ENCODE results near the gene ANO2.
A peak's percentile ranks its signal among the peaks of the same experiment; 100 is the strongest.
"Not testable (repeated sequence)": the region's sequence is repeated elsewhere in the genome, so short reads cannot be mapped to it uniquely, and the experiment has no call there.

The ANO2 gene

DNA sequence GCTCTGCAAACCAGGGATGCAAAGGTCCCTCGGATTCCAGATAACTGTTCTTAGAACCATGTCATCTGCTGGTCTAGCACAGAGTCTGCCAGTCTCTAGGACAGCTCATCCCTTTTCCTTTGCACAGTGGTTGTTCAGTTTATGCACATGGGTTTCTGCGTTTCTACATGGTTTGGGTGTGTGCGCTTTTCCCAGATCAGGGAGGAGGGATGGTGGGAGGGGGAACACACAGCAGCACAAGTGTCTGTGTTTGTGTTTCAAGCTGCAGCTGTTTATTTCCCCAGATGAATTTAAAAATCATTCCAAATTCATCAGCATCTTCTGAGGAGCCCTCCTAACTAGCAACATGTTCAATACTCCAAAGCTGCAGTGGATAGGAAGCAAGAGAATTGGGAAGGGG, 45.4 kb downstream of the ANO2 start:
- H3K27ac ChIP-seq, result no peak overlapping the region
- H3K36me3 ChIP-seq (ENCODE audit: insufficient read depth), result no peaks in the 10 kb centered on the region
- no peak overlapping the region for H3K9ac ChIP-seq
- no peaks in the 10 kb centered on the region for H3K79me2 ChIP-seq (ENCODE audit: insufficient read depth, low read depth)
- H3K27me3 ChIP-seq (ENCODE audit: insufficient read depth, low read depth), result no peaks in the 10 kb centered on the region
- no peaks in the 10 kb centered on the region for H4K20me1 ChIP-seq (ENCODE audit: insufficient read depth)
- no peaks in the 10 kb centered on the region for H3K4me1 ChIP-seq (ENCODE audit: low read depth, poor library complexity, severe bottlenecking)
- H2AFZ ChIP-seq (ENCODE audit: low read depth), result no peak overlapping the region
- no peak overlapping the region for H3K4me2 ChIP-seq
- no peak for TF ChIP-seq CTCF (conservative IDR thresholded peaks at IDR 0.05; ENCODE audit: low read depth, low read length)
- H3K4me3 ChIP-seq (IDR thresholded peaks at IDR 0.05; ENCODE audit: insufficient read depth, low read depth, low read length), result no peak overlapping the region

- no peaks in the 10 kb centered on the region for H3K36me3 ChIP-seq (ENCODE audit: insufficient read depth)
- no peaks in the 10 kb centered on the region for H3K79me2 ChIP-seq (ENCODE audit: insufficient read depth, low read depth)
- no peak overlapping the region for H3K9ac ChIP-seq
- no peak overlapping the region for H2AFZ ChIP-seq (ENCODE audit: low read depth)
- no peak for TF ChIP-seq CTCF (conservative IDR thresholded peaks at IDR 0.05; ENCODE audit: low read depth, low read length)
- H3K27me3 ChIP-seq (ENCODE audit: insufficient read depth, low read depth), result no peaks in the 10 kb centered on the region
- no peak overlapping the region for H3K4me2 ChIP-seq
- no peak overlapping the region for H3K27ac ChIP-seq
- no peak overlapping the region for H3K4me3 ChIP-seq (IDR thresholded peaks at IDR 0.05; ENCODE audit: insufficient read depth, low read depth, low read length)
- H4K20me1 ChIP-seq (ENCODE audit: insufficient read depth), result no peaks in the 10 kb centered on the region
- H3K4me1 ChIP-seq (ENCODE audit: low read depth, poor library complexity, severe bottlenecking), result no peaks in the 10 kb centered on the region
Observed at GRCh38 chr12:5898874-5899273, 46.2 kb downstream of the ANO2 start.

DNA sequence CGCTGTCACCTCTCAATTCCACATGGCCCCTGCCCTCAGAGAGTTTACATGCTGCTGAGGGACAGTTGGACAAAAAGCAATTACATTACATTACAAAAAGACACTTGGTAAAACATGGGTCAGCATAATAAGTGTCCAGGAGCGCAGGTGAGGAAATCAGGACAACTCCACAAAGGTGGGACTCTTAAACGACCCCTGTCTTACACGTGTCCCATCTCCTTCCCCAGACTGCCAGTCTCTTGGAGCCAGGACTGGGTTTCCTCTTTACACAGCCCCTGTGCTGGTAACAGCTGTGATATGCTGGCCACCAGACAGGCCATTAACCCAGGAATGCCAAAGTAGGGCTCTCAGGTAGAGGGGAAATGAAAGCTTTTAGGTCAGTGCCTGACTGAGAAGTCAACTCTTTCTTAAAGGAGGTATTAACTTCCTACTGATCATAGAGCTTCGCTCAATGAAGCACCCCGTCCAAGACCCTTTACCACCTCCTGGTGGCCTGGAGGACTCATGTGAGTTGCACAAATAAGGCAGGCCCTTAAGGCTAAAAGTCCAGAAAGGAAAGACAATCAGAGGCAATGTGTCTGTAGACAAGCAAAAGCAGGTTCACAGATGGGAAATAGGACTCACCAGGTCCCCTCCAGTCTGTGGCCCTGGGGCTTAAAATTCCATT, 55.5 kb downstream of the ANO2 start:
- Histone ChIP-seq H3K27me3 (ENCODE audit: insufficient read depth, low read depth) (no peaks in the 10 kb centered on the region), H2AFZ (ENCODE audit: low read depth) (peak overlapping the region; percentile 38; the same call in 1 of the 2 replicates)

DNA sequence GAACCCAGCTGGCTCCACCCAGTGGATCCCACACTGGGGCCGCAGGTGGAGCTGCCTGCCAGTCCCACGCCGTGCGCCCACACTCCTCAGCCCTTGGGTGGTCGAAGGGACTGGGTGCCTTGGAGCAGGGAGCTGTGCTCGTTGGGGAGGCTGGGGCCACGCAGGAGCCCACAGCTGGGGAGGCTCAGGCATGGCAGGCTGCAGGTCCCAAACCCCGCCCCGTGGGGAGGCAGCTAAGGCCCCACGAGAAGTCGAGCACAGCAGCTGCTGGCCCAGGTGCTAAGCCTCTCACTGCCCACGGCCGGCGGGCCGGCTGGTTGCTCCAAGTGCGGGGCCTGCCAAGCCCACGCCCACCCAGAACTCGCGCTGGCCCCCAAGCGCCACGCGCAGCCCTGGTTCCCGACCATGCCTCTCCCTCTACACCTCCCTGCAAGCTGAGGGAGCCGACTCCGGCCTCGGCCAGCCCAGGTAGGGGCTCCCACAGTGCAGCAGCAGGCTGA, 56.2 kb downstream of the ANO2 start:
- Histone ChIP-seq H3K79me2 (ENCODE audit: insufficient read depth, low read depth) (no peaks in the 10 kb centered on the region), H2AFZ (ENCODE audit: low read depth) (no peak overlapping the region), H3K36me3 (ENCODE audit: insufficient read depth) (no peaks in the 10 kb centered on the region), H4K20me1 (ENCODE audit: insufficient read depth) (no peaks in the 10 kb centered on the region), H3K27me3 (ENCODE audit: insufficient read depth, low read depth) (no peaks in the 10 kb centered on the region), H3K9ac (no peak overlapping the region), H3K4me1 (ENCODE audit: low read depth, poor library complexity, severe bottlenecking) (no peaks in the 10 kb centered on the region), H3K4me3 (IDR thresholded peaks at IDR 0.05; ENCODE audit: insufficient read depth, low read depth, low read length) (no peak overlapping the region), H3K27ac (no peak overlapping the region), H3K4me2 (no peak overlapping the region)
- no peak for TF ChIP-seq CTCF (conservative IDR thresholded peaks at IDR 0.05; ENCODE audit: low read depth, low read length)

More for the DNA sequence above, 55.5 kb downstream of the ANO2 start:
- no peak overlapping the region for H3K4me2 ChIP-seq
- H3K79me2 ChIP-seq (ENCODE audit: insufficient read depth, low read depth), result no peaks in the 10 kb centered on the region
- no peak for TF ChIP-seq CTCF (conservative IDR thresholded peaks at IDR 0.05; ENCODE audit: low read depth, low read length)
- H3K9ac ChIP-seq, result no peak overlapping the region
- no peaks in the 10 kb centered on the region for H4K20me1 ChIP-seq (ENCODE audit: insufficient read depth)
- no peaks in the 10 kb centered on the region for H3K36me3 ChIP-seq (ENCODE audit: insufficient read depth)
- no peak overlapping the region for H3K4me3 ChIP-seq (IDR thresholded peaks at IDR 0.05; ENCODE audit: insufficient read depth, low read depth, low read length)
- H3K4me1 ChIP-seq (ENCODE audit: low read depth, poor library complexity, severe bottlenecking), result no peaks in the 10 kb centered on the region
- H3K27ac ChIP-seq, result no peak overlapping the region

GRCh38 chr12:5887819-5888218, 57.2 kb downstream of the ANO2 start:
- H3K4me2 ChIP-seq; H3K27me3 ChIP-seq (ENCODE audit: insufficient read depth, low read depth): not testable (repeated sequence)

More at GRCh38 chr12:5887819-5888218, 57.2 kb downstream of the ANO2 start:
- H3K27ac ChIP-seq; H3K79me2 ChIP-seq (ENCODE audit: insufficient read depth, low read depth); H3K4me1 ChIP-seq (ENCODE audit: low read depth, poor library complexity, severe bottlenecking); H3K36me3 ChIP-seq (ENCODE audit: insufficient read depth); H3K4me3 ChIP-seq (IDR thresholded peaks at IDR 0.05; ENCODE audit: insufficient read depth, low read depth, low read length); H2AFZ ChIP-seq (ENCODE audit: low read depth); H4K20me1 ChIP-seq (ENCODE audit: insufficient read depth); H3K9ac ChIP-seq: not testable (repeated sequence)
